Skeletal muscle satellite cell (primary cell): Measurements from ENCODE around the gene FALEC.

Experiments used
- H3K27me3 ChIP-seq: 2 replicates; pipeline ENCODE4 v1.7.0; 2013; ENCODE audit warnings: low read length; ENCODE audit not compliant: control insufficient read depth, insufficient read depth
- H3K36me3 ChIP-seq: 2 replicates; pipeline ENCODE4 v1.7.0; 2013; ENCODE audit warnings: mild to moderate bottlenecking, control low read depth, low read length; ENCODE audit not compliant: insufficient read depth
- H3K4me1 ChIP-seq: 2 replicates; pipeline ENCODE4 v1.7.0; 2013; ENCODE audit warnings: low read length; ENCODE audit not compliant: control insufficient read depth, insufficient read depth
- H3K4me2 ChIP-seq: 2 replicates; pipeline ENCODE4 v1.7.0; 2013; ENCODE audit warnings: mild to moderate bottlenecking, low read length
- H3K4me3 ChIP-seq: 2 replicates; pipeline ENCODE4 v1.7.0; 2013; ENCODE audit warnings: low read length
- H3K9ac ChIP-seq: 2 replicates; pipeline ENCODE4 v1.7.0; 2013; ENCODE audit warnings: mild to moderate bottlenecking, low read depth, low read length, moderate library complexity
- H3K9me3 ChIP-seq: replicated peaks from 2 replicates; pipeline ENCODE4 v1.7.0; 2013; ENCODE audit warnings: mild to moderate bottlenecking, control low read depth, low read length

The FALEC gene

GRCh38 chr1:150555198-150555970, 39.8 kb downstream of the FALEC start:
- H3K27me3 ChIP-seq, result no peaks in the 10 kb centered on the region
- no peaks in the 10 kb centered on the region for H3K9me3 ChIP-seq
- no peak overlapping the region for H3K4me2 ChIP-seq
- peaks cover 38% of the 10 kb centered on the region for H3K4me1 ChIP-seq
- no peak overlapping the region for H3K4me3 ChIP-seq
- H3K9ac ChIP-seq, result no peak overlapping the region
- H3K36me3 ChIP-seq, result peaks cover 3% of the 10 kb centered on the region

- Histone ChIP-seq H3K9me3 (no peaks in the 10 kb centered on the region), H3K36me3 (peaks cover 3% of the 10 kb centered on the region), H3K4me2 (no peak overlapping the region), H3K27me3 (no peaks in the 10 kb centered on the region), H3K9ac (no peak overlapping the region), H3K4me1 (peaks cover 34% of the 10 kb centered on the region), H3K4me3 (no peak overlapping the region)
These were observed 40.7 kb downstream of the FALEC start for GRCh38 chr1:150555971-150556865.

GRCh38 chr1:150557065-150557600, 41.6 kb downstream of the FALEC start:
- Histone ChIP-seq H3K27me3 (no peaks in the 10 kb centered on the region), H3K4me3 (no peak overlapping the region), H3K9ac (no peak overlapping the region), H3K4me2 (no peak overlapping the region), H3K4me1 (peaks cover 32% of the 10 kb centered on the region), H3K36me3 (peaks cover 3% of the 10 kb centered on the region), H3K9me3 (no peaks in the 10 kb centered on the region)

- H3K9me3 ChIP-seq, result no peaks in the 10 kb centered on the region
- peaks cover 3% of the 10 kb centered on the region for H3K36me3 ChIP-seq
- H3K4me1 ChIP-seq, result peaks cover 33% of the 10 kb centered on the region
- H3K4me2 ChIP-seq, result no peak overlapping the region
- no peak overlapping the region for H3K4me3 ChIP-seq
- no peaks in the 10 kb centered on the region for H3K27me3 ChIP-seq
- no peak overlapping the region for H3K9ac ChIP-seq
These were observed 42.3 kb downstream of the FALEC start for GRCh38 chr1:150557813-150558212.

GRCh38 chr1:150558303-150558704, 42.8 kb downstream of the FALEC start:
- H3K4me3 ChIP-seq, result no peak overlapping the region
- peaks cover 33% of the 10 kb centered on the region for H3K4me1 ChIP-seq
- peaks cover 3% of the 10 kb centered on the region for H3K36me3 ChIP-seq
- H3K4me2 ChIP-seq, result no peak overlapping the region
- H3K27me3 ChIP-seq, result no peaks in the 10 kb centered on the region
- H3K9me3 ChIP-seq, result no peaks in the 10 kb centered on the region
- H3K9ac ChIP-seq, result no peak overlapping the region

GRCh38 chr1:150558761-150559655, 43.5 kb downstream of the FALEC start:
- Histone ChIP-seq H3K9me3 (no peaks in the 10 kb centered on the region), H3K4me3 (no peak overlapping the region), H3K36me3 (peaks cover 3% of the 10 kb centered on the region), H3K4me1 (peaks cover 35% of the 10 kb centered on the region), H3K4me2 (no peak overlapping the region), H3K27me3 (no peaks in the 10 kb centered on the region), H3K9ac (no peak overlapping the region)

- Histone ChIP-seq H3K9ac (no peak overlapping the region), H3K4me3 (no peak overlapping the region), H3K4me2 (no peak overlapping the region), H3K4me1 (peaks cover 42% of the 10 kb centered on the region), H3K36me3 (peaks cover 3% of the 10 kb centered on the region), H3K9me3 (no peaks in the 10 kb centered on the region), H3K27me3 (no peaks in the 10 kb centered on the region)
These were observed 44.1 kb downstream of the FALEC start for GRCh38 chr1:150559656-150560010.

- peaks cover 3% of the 10 kb centered on the region for H3K36me3 ChIP-seq
- peaks cover 45% of the 10 kb centered on the region for H3K4me1 ChIP-seq
These were observed 44.5 kb downstream of the FALEC start for GRCh38 chr1:150560011-150560438.

GRCh38 chr1:150560576-150561253, 45.2 kb downstream of the FALEC start:
- H3K4me3 ChIP-seq, result peak overlapping the region; percentile 74
- no peaks in the 10 kb centered on the region for H3K9me3 ChIP-seq
- peaks cover 49% of the 10 kb centered on the region for H3K4me1 ChIP-seq

More at GRCh38 chr1:150560011-150560438, 44.5 kb downstream of the FALEC start:
- H3K9me3 ChIP-seq, result no peaks in the 10 kb centered on the region
- H3K4me3 ChIP-seq, result peak overlapping the region; percentile 74
- H3K27me3 ChIP-seq, result no peaks in the 10 kb centered on the region
- H3K9ac ChIP-seq, result peak overlapping the region; percentile 97
- peak overlapping the region; percentile 85 for H3K4me2 ChIP-seq

GRCh38 chr1:150561254-150561973, 45.9 kb downstream of the FALEC start:
- Histone ChIP-seq H3K9me3 (no peaks in the 10 kb centered on the region), H3K36me3 (no peaks in the 10 kb centered on the region), H3K27me3 (no peaks in the 10 kb centered on the region), H3K9ac (peak overlapping the region; percentile 97), H3K4me2 (peak overlapping the region; percentile 87), H3K4me1 (peaks cover 52% of the 10 kb centered on the region), H3K4me3 (peak overlapping the region; percentile 74)

More at GRCh38 chr1:150560576-150561253, 45.2 kb downstream of the FALEC start:
- Histone ChIP-seq H3K9ac (peak overlapping the region; percentile 97), H3K4me2 (peak overlapping the region; percentile 85), H3K27me3 (no peaks in the 10 kb centered on the region), H3K36me3 (no peaks in the 10 kb centered on the region)
